Keratinocyte (primary cell): ENCODE measurements around the gene UNC79. TPM values are rescaled to one million over a fixed set of nuclear protein-coding genes. Genes with fewer than 3 reads are reported as not detected.

Experiments
- DNase-seq: peaks from one replicate; pipeline ENCODE4 v3.0.0-alpha.2; 2011; ENCODE audit warnings: low read depth, missing footprints, low spot score
- FAIRE-seq: peaks from 2 replicates; lab custom pipeline; 2011; peaks lifted over from hg19 to GRCh38; lab: Jason Lieb, UNC
- H2AFZ ChIP-seq: 2 replicates; pipeline ENCODE4 v1.6.0; 2012; ENCODE audit warnings: low read length, control low read depth, inconsistent platforms; ENCODE audit not compliant: control insufficient read depth
- H3K27ac ChIP-seq: 2 replicates; pipeline ENCODE4 v1.5.1; 2011; ENCODE audit warnings: low read length; ENCODE audit not compliant: control insufficient read depth, insufficient read depth
- H3K27me3 ChIP-seq: 3 replicates; pipeline ENCODE4 v1.6.0; 2011; ENCODE audit warnings: low read length; ENCODE audit not compliant: control insufficient read depth, insufficient read depth; ENCODE audit errors: extremely low read depth
- H3K36me3 ChIP-seq, 2 experiments: 2 replicates in 1 of 2; 3 replicates in 1 of 2; pipeline ENCODE4 v1.5.1; 2011; ENCODE audit warnings: low read length in 2 of 2, mild to moderate bottlenecking in 1 of 2; ENCODE audit not compliant: control insufficient read depth in 2 of 2, insufficient read depth in 2 of 2; ENCODE audit errors: extremely low read depth in 1 of 2
- H3K4me1 ChIP-seq: 3 replicates; pipeline ENCODE4 v1.5.1; 2011; ENCODE audit warnings: low read length; ENCODE audit not compliant: control insufficient read depth, insufficient read depth; ENCODE audit errors: extremely low read depth
- H3K4me2 ChIP-seq: 3 replicates; pipeline ENCODE4 v1.6.0; 2011; ENCODE audit warnings: low read depth, low read length; ENCODE audit not compliant: control insufficient read depth, insufficient read depth; ENCODE audit errors: extremely low read depth
- H3K4me3 ChIP-seq, 3 experiments: fragments of 200-600 bp in 1 of 3; sonication (generic) in 1 of 3; 2 replicates in 2 of 3; 3 replicates in 1 of 3; pipeline ENCODE4 v1.5.1; 2011 to 2016; ENCODE audit warnings: low read length in 3 of 3, mild to moderate bottlenecking in 3 of 3, control low read depth in 2 of 3, inconsistent platforms in 1 of 3, low read depth in 1 of 3, mixed read lengths in 1 of 3, mixed run types in 1 of 3, moderate library complexity in 1 of 3; ENCODE audit not compliant: control insufficient read depth in 2 of 3, insufficient read depth in 2 of 3; ENCODE audit errors: extremely low read depth in 1 of 3
- H3K79me2 ChIP-seq: 2 replicates; pipeline ENCODE4 v1.6.0; 2012; ENCODE audit warnings: low read length; ENCODE audit not compliant: control insufficient read depth, insufficient read depth
- H3K9ac ChIP-seq: 3 replicates; pipeline ENCODE4 v1.6.0; 2011; ENCODE audit warnings: low read length; ENCODE audit not compliant: control insufficient read depth, insufficient read depth; ENCODE audit errors: extremely low read depth
- H3K9me1 ChIP-seq: 3 replicates; pipeline ENCODE4 v1.6.0; 2011; ENCODE audit warnings: low read length; ENCODE audit not compliant: control insufficient read depth, insufficient read depth; ENCODE audit errors: extremely low read depth
- H3K9me3 ChIP-seq: 2 replicates; pipeline ENCODE4 v1.5.1; 2012; ENCODE audit warnings: low read depth, low read length; ENCODE audit not compliant: control insufficient read depth
- H4K20me1 ChIP-seq: 3 replicates; pipeline ENCODE4 v1.6.0; 2011; ENCODE audit warnings: low read length; ENCODE audit not compliant: control insufficient read depth, insufficient read depth; ENCODE audit errors: extremely low read depth
- EZH2 ChIP-seq: IDR thresholded peaks from one replicate; pipeline ENCODE4 v1.6.1; 2012; ENCODE audit warnings: inconsistent platforms, mild to moderate bottlenecking, low read length, moderate library complexity
- dilution Hi-C: fragments of 300-500 bp; cut with MboI; formaldehyde crosslinking; loops from one replicate; pipeline ENCODE4 v1.7.0; 2020; ENCODE audit warnings: low sequenced_read_pairs; ENCODE audit not compliant: extremely low pct_ligation_motif_present
- polyA plus RNA-seq, 5 experiments: library from polyadenylated mRNA; depleted of rRNA in 3 of 5; stranded (reverse) in 3 of 5; stranded (forward) in 1 of 5; unstranded in 1 of 5; fragments of >200 nt; gene quantifications; 1 replicate in 1 of 5; 2 replicates in 3 of 5; 3 replicates in 1 of 5; pipeline versions ENCODE4 v1.2.1 to v1.2.3, GENCODE V29; 2011 to 2012; ENCODE audit warnings: missing spikeins in 2 of 5, low read depth in 1 of 5, low replicate concordance in 1 of 5
- TF ChIP-seq, protein P1 (sequence below), 3 experiments: IDR thresholded peaks in 1 of 3; conservative IDR thresholded peaks in 1 of 3; optimal IDR thresholded peaks in 1 of 3; 2 replicates in 2 of 3; 3 replicates in 1 of 3; pipeline versions ENCODE3 to v1.5.1; 2011; ENCODE audit warnings: low read length in 3 of 3, mild to moderate bottlenecking in 3 of 3, moderate library complexity in 2 of 3, control low read depth in 1 of 3, inconsistent platforms in 1 of 3; ENCODE audit not compliant: insufficient read depth in 2 of 3; ENCODE audit errors: extremely low read depth in 1 of 3

The UNC79 gene
- polyA plus RNA-seq, 1 donor (not counting 4 experiments of a cell fraction or from before 2014, with no cell fraction given) = 0.01 TPM

DNA sequence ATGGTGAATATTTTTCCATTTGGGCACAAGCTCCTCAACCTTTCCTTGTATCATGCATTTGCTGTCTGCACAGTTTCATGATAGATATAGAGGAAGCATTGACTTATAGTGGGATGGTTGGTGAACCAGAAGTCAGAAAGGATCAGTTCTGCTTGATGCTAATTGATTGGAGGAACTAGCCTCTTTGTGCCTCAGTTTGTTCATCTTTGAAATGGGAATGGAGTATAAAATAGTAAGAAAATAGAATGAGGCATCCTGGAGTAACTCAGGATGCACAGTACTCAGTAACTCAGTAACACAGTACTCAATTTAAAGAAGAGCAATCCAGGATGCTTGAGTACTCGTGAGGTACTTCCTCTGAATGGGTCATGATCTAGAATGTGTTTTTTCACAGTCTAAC, 109.5 kb downstream of the UNC79 start:
- Histone ChIP-seq H3K79me2 (no peaks in the 10 kb centered on the region), H3K27me3 (no peaks in the 10 kb centered on the region), H3K36me3 (no peaks in the 10 kb centered on the region), H3K4me3 (no peak overlapping the region), H3K27ac (no peak overlapping the region), H2AFZ (no peak overlapping the region), H3K4me2 (no peak overlapping the region), H4K20me1 (no peaks in the 10 kb centered on the region), H3K9me1 (no peaks in the 10 kb centered on the region), H3K9ac (no peak overlapping the region), H3K9me3 (no peaks in the 10 kb centered on the region), H3K4me1 (no peaks in the 10 kb centered on the region)
- DNase-seq = no peak
- TF ChIP-seq, protein P1, sequence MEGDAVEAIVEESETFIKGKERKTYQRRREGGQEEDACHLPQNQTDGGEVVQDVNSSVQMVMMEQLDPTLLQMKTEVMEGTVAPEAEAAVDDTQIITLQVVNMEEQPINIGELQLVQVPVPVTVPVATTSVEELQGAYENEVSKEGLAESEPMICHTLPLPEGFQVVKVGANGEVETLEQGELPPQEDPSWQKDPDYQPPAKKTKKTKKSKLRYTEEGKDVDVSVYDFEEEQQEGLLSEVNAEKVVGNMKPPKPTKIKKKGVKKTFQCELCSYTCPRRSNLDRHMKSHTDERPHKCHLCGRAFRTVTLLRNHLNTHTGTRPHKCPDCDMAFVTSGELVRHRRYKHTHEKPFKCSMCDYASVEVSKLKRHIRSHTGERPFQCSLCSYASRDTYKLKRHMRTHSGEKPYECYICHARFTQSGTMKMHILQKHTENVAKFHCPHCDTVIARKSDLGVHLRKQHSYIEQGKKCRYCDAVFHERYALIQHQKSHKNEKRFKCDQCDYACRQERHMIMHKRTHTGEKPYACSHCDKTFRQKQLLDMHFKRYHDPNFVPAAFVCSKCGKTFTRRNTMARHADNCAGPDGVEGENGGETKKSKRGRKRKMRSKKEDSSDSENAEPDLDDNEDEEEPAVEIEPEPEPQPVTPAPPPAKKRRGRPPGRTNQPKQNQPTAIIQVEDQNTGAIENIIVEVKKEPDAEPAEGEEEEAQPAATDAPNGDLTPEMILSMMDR (optimal IDR thresholded peaks at IDR 0.05 in 1 of 3, IDR thresholded peaks at IDR 0.05 in 1 of 3, conservative IDR thresholded peaks at IDR 0.05 in 1 of 3; ENCODE audit: extremely low read depth in 1 of 3, insufficient read depth in 2 of 3, low read length in 3 of 3) = no peak
- TF ChIP-seq EZH2 = no peak
- no peak for FAIRE-seq
- dilution Hi-C loops = no loop called here

DNA sequence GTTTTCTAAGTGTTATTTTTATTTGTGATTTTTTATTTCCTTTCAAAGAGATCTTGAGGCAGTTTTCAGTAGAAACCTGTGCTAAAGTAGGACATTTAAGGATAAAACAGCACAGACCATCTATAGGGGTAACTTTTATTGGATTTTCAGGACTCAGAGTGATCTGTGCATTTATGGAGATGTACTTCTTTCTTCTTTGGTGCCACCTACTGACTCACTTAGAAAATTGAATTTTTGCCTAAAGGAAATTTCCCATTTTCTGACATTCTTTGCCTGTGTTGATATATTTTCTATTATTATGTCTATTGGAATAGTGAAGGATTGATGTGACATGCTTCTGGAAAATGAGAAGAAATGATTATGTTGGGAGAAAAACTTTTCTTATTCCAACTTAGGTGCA, 113.0 kb downstream of the UNC79 start:
- H3K9me3 ChIP-seq = no peaks in the 10 kb centered on the region
- no peak overlapping the region for H3K4me2 ChIP-seq
- no peak overlapping the region for H3K27ac ChIP-seq
- H4K20me1 ChIP-seq = no peaks in the 10 kb centered on the region
- H3K4me3 ChIP-seq = no peak overlapping the region
- peaks cover 3% of the 10 kb centered on the region for H3K4me1 ChIP-seq
- H3K79me2 ChIP-seq = no peaks in the 10 kb centered on the region
- H3K36me3 ChIP-seq = no peaks in the 10 kb centered on the region
- no peak for FAIRE-seq
- no peak for DNase-seq
- no peak overlapping the region for H3K9ac ChIP-seq
- no peak overlapping the region for H2AFZ ChIP-seq
- no peak for TF ChIP-seq EZH2
- TF ChIP-seq, protein P1 (optimal IDR thresholded peaks at IDR 0.05 in 1 of 3, IDR thresholded peaks at IDR 0.05 in 1 of 3, conservative IDR thresholded peaks at IDR 0.05 in 1 of 3; ENCODE audit: extremely low read depth in 1 of 3, insufficient read depth in 2 of 3, low read length in 3 of 3) = peak in 2 of 3 experiments; percentile 18 to 29
- dilution Hi-C loops = no loop called here
- no peaks in the 10 kb centered on the region for H3K27me3 ChIP-seq
- no peaks in the 10 kb centered on the region for H3K9me1 ChIP-seq
